OCI-LY7 (cell line): Measurements from ENCODE around the gene CHN2. TPM values are rescaled to one million over a fixed set of nuclear protein-coding genes. Genes with fewer than 3 reads are reported as not detected.

ENCODE experiments used
- BruUV-seq: library from RNA; stranded (reverse); fragments of 400-500 nt; replicated peaks from 2 replicates; lab custom pipeline; 2021; lab: Mats Ljungman, UMichigan
- CTCF ChIA-PET: fragments of 300-600 bp; sonication (Branson Sonifier 250); formaldehyde crosslinking; loops from one replicate; lab custom pipeline; 2022; ENCODE audit warnings: antibody characterized with exemption; ENCODE audit not compliant: unreplicated experiment; lab: Charles Lee
- POLR2A ChIA-PET: fragments of 300-600 bp; sonication (Branson Sonifier 250); formaldehyde crosslinking; loops from one replicate; lab custom pipeline; 2022; ENCODE audit warnings: antibody characterized with exemption; lab: Charles Lee
- DNase-seq: peaks from one replicate; pipeline ENCODE4 v3.0.0-alpha.2; 2015; ENCODE audit warnings: low spot score
- H2AFZ ChIP-seq: fragments of 200-600 bp; sonication (generic), shearing (Covaris generic); 2 replicates; pipeline ENCODE4 v1.6.1; 2014; ENCODE audit warnings: mild to moderate bottlenecking, antibody characterized with exemption, low read length, moderate library complexity
- H3K27ac ChIP-seq: fragments of 200-600 bp; sonication (generic); 2 replicates; pipeline ENCODE4 v1.5.1; 2014; ENCODE audit warnings: mixed run types, low read depth, mild to moderate bottlenecking, moderate library complexity, low read length, inconsistent platforms; ENCODE audit not compliant: poor library complexity, severe bottlenecking
- H3K36me3 ChIP-seq: fragments of 200-600 bp; sonication (generic); 2 replicates; pipeline ENCODE4 v1.6.1; 2014; ENCODE audit warnings: mild to moderate bottlenecking, antibody characterized with exemption, low read length, moderate library complexity, mixed read lengths; ENCODE audit not compliant: insufficient read depth
- H3K4me1 ChIP-seq: fragments of 200-600 bp; sonication (generic); 2 replicates; pipeline ENCODE4 v1.5.1; 2014; ENCODE audit warnings: mild to moderate bottlenecking, low read length; ENCODE audit not compliant: insufficient read depth, poor library complexity, severe bottlenecking
- H3K4me2 ChIP-seq: fragments of 200-600 bp; sonication (generic); 2 replicates; pipeline ENCODE4 v1.6.1; 2014; ENCODE audit warnings: mild to moderate bottlenecking, low read length
- H3K4me3 ChIP-seq: fragments of 200-600 bp; sonication (generic); 2 replicates; pipeline ENCODE4 v1.5.1; 2014; ENCODE audit warnings: mild to moderate bottlenecking, low read depth, low read length; ENCODE audit not compliant: poor library complexity, severe bottlenecking
- H3K79me2 ChIP-seq: fragments of 200-600 bp; sonication (generic); 2 replicates; pipeline ENCODE4 v1.6.1; 2016; ENCODE audit warnings: low read depth, mild to moderate bottlenecking, low read length, moderate library complexity, mixed read lengths; ENCODE audit not compliant: insufficient read depth
- H3K9me2 ChIP-seq: fragments of 200-600 bp; sonication (generic); 2 replicates; pipeline ENCODE4 v1.6.1; 2016; ENCODE audit warnings: mild to moderate bottlenecking, low read length, mixed read lengths; ENCODE audit not compliant: insufficient read depth
- H3K9me3 ChIP-seq: fragments of 200-600 bp; sonication (generic); 2 replicates; pipeline ENCODE4 v1.6.1; 2014; ENCODE audit warnings: mild to moderate bottlenecking, mixed run types, low read length, mixed read lengths
- H4K20me1 ChIP-seq: fragments of 200-600 bp; sonication (generic); 2 replicates; pipeline ENCODE4 v1.6.1; 2014; ENCODE audit warnings: mild to moderate bottlenecking, antibody characterized with exemption, low read length, moderate library complexity, mixed read lengths; ENCODE audit not compliant: insufficient read depth
- CTCF ChIP-seq: fragments of 200-600 bp; sonication (generic); conservative IDR thresholded peaks from 2 replicates; pipeline ENCODE4 v1.5.1; 2014; ENCODE audit warnings: mild to moderate bottlenecking, antibody characterized with exemption, low read length, moderate library complexity, mixed read lengths
- EZH2phosphoT487 ChIP-seq: fragments of 200-600 bp; sonication (generic); IDR thresholded peaks from 2 replicates; pipeline ENCODE4 v1.6.1; 2018; ENCODE audit warnings: low read depth, borderline replicate concordance, mild to moderate bottlenecking, mixed run types, antibody characterized with exemption, low read length, moderate library complexity, mixed read lengths
- intact Hi-C: fragments of 100-400 bp; cut with micrococcal nuclease; formaldehyde crosslinking; loops from one replicate; pipeline ENCODE4 v1.10.0; 2022; ENCODE audit not compliant: unreplicated experiment
- total RNA-seq, 2 experiments: library from RNA; depleted of rRNA in 1 of 2; stranded (reverse); fragments of >200 nt in 1 of 2; shearing (Covaris generic) in 1 of 2; gene quantifications; 2 replicates each; pipeline ENCODE4 v1.2.3, GENCODE V29; 2014 to 2022

CHN2 gene
- total RNA-seq, 2 experiments from 2014 or later: not detected

- Histone ChIP-seq H3K36me3 (no peaks in the 10 kb centered on the region), H2AFZ (no peak overlapping the region), H4K20me1 (no peaks in the 10 kb centered on the region), H3K9me3 (no peaks in the 10 kb centered on the region), H3K4me3 (no peak overlapping the region), H3K79me2 (no peaks in the 10 kb centered on the region), H3K9me2 (no peaks in the 10 kb centered on the region), H3K4me1 (no peaks in the 10 kb centered on the region), H3K27ac (no peak overlapping the region), H3K4me2 (no peak overlapping the region)
- BruUV-seq: no TSS peak
- intact Hi-C loops: no loop called here
- ChIA-PET CTCF (no interaction called here), POLR2A (no interaction called here)
- TF ChIP-seq CTCF (no peak), EZH2phosphoT487 (no peak)
- no peak for DNase-seq
These were observed 3.3 kb downstream of the CHN2 start for GRCh38 chr7:29197916-29198315.

GRCh38 chr7:29199776-29200175 lies 5.2 kb downstream of the CHN2 start:
- Histone ChIP-seq H3K9me2 (no peaks in the 10 kb centered on the region), H3K4me2 (no peak overlapping the region), H3K36me3 (no peaks in the 10 kb centered on the region), H3K9me3 (no peaks in the 10 kb centered on the region), H3K79me2 (no peaks in the 10 kb centered on the region), H4K20me1 (no peaks in the 10 kb centered on the region), H3K27ac (no peak overlapping the region), H3K4me1 (no peaks in the 10 kb centered on the region), H2AFZ (no peak overlapping the region), H3K4me3 (no peak overlapping the region)
- CTCF ChIA-PET: no interaction called here
- BruUV-seq: no TSS peak
- POLR2A ChIA-PET: no interaction called here
- TF ChIP-seq EZH2phosphoT487 (no peak), CTCF (no peak)
- intact Hi-C loops: no loop called here
- no peak for DNase-seq

GRCh38 chr7:29202651-29203069 lies 8.1 kb downstream of the CHN2 start:
- H3K27ac ChIP-seq: no peak overlapping the region
- H4K20me1 ChIP-seq: no peaks in the 10 kb centered on the region
- no peak overlapping the region for H3K4me2 ChIP-seq
- no peak overlapping the region for H3K4me3 ChIP-seq
- ChIA-PET CTCF (no interaction called here), POLR2A (no interaction called here)
- H3K79me2 ChIP-seq: no peaks in the 10 kb centered on the region
- no peaks in the 10 kb centered on the region for H3K4me1 ChIP-seq
- no TSS peak for BruUV-seq
- H3K36me3 ChIP-seq: no peaks in the 10 kb centered on the region
- peak; percentile 1 for DNase-seq
- TF ChIP-seq CTCF (no peak), EZH2phosphoT487 (no peak)
- no peak overlapping the region for H2AFZ ChIP-seq
- intact Hi-C loops: no loop called here
- no peaks in the 10 kb centered on the region for H3K9me2 ChIP-seq
- H3K9me3 ChIP-seq: no peaks in the 10 kb centered on the region
